ENCODE data around the gene NID1.

Gene NID1

DNA sequence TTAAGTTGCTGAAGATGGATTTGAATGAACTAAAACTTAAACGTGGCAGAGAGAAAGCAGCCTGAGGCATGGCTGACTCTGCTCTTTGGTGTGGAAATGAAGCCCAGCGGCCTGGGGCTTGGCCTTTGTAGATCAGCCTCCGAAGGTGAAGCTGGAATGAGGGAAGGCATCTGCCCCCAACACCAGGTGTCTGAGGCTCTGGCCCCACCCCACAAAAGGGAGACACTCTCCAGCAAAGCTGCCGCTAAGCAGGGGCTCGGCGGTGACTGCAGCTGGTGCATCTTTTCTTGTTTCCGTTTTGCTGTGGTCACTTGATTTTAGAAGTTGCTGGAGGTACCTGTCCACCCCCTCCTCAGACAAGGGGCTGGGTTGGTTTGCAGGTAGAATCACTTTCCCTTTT lies 38.2 kb upstream of the NID1 start:
- no peak for TF ChIP-seq EZH2 (IDR thresholded peaks at IDR 0.05; ENCODE audit: borderline replicate concordance, low read depth, low read length, severe bottlenecking)
- TF ChIP-seq, protein P1, sequence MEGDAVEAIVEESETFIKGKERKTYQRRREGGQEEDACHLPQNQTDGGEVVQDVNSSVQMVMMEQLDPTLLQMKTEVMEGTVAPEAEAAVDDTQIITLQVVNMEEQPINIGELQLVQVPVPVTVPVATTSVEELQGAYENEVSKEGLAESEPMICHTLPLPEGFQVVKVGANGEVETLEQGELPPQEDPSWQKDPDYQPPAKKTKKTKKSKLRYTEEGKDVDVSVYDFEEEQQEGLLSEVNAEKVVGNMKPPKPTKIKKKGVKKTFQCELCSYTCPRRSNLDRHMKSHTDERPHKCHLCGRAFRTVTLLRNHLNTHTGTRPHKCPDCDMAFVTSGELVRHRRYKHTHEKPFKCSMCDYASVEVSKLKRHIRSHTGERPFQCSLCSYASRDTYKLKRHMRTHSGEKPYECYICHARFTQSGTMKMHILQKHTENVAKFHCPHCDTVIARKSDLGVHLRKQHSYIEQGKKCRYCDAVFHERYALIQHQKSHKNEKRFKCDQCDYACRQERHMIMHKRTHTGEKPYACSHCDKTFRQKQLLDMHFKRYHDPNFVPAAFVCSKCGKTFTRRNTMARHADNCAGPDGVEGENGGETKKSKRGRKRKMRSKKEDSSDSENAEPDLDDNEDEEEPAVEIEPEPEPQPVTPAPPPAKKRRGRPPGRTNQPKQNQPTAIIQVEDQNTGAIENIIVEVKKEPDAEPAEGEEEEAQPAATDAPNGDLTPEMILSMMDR (IDR thresholded peaks at IDR 0.05; ENCODE audit: borderline replicate concordance, extremely low read depth, low read length, poor library complexity, severe bottlenecking), result no peak
- Histone ChIP-seq H3K27ac (ENCODE audit: low read length) (no peak overlapping the region), H3K36me3 (ENCODE audit: insufficient read depth, low read length) (no peaks in the 10 kb centered on the region), H3K27me3 (ENCODE audit: insufficient read depth, low read length, poor library complexity) (peaks cover 2% of the 10 kb centered on the region), H3K4me2 (ENCODE audit: insufficient read depth, low read length) (no peak overlapping the region), H4K20me1 (ENCODE audit: insufficient read depth, low read length) (no peaks in the 10 kb centered on the region), H3K4me3 (ENCODE audit: low read depth in 1 of 2, low read length in 2 of 2) (no peak overlapping the region), H2AFZ (ENCODE audit: low read depth, low read length) (no peak overlapping the region), H3K4me1 (ENCODE audit: insufficient read depth, low read length) (no peaks in the 10 kb centered on the region), H3K79me2 (ENCODE audit: insufficient read depth, low read length) (no peaks in the 10 kb centered on the region), H3K9ac (ENCODE audit: low read depth, low read length) (no peak overlapping the region), H3K9me3 (ENCODE audit: insufficient read depth, low read length, severe bottlenecking) (no peaks in the 10 kb centered on the region)
- ATAC-seq (ENCODE audit: insufficient read depth, low read depth) (no peak), DNase-seq (no peak)

DNA sequence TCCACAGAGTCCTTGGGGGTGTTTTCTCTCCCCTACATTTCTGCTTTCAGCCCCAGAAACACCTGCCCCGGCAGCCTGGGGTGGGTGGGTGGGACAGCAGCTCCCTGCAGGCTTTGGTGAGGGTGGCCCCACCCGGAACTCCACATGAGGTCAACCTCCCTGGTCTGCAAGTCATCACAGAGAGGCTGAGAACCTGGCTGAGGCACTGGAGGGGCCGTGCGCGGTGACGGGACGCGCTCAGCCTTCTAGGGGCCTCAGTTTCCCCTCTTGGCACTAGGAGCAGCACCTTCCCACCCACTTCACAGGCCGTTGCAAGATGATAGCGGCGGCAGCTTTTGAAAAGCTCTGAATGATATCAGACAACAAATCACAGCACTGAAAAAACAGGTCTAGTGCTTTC lies 37.7 kb upstream of the NID1 start:
- no peaks in the 10 kb centered on the region for H4K20me1 ChIP-seq (ENCODE audit: insufficient read depth, low read length)
- H2AFZ ChIP-seq (ENCODE audit: low read depth, low read length), result no peak overlapping the region
- H3K36me3 ChIP-seq (ENCODE audit: insufficient read depth, low read length), result no peaks in the 10 kb centered on the region
- no peaks in the 10 kb centered on the region for H3K79me2 ChIP-seq (ENCODE audit: insufficient read depth, low read length)
- ATAC-seq (ENCODE audit: insufficient read depth, low read depth), result no peak
- TF ChIP-seq, protein P1 (IDR thresholded peaks at IDR 0.05; ENCODE audit: borderline replicate concordance, extremely low read depth, low read length, poor library complexity, severe bottlenecking), result no peak
- no peak for TF ChIP-seq EZH2 (IDR thresholded peaks at IDR 0.05; ENCODE audit: borderline replicate concordance, low read depth, low read length, severe bottlenecking)
- H3K4me2 ChIP-seq (ENCODE audit: insufficient read depth, low read length), result no peak overlapping the region
- H3K9me3 ChIP-seq (ENCODE audit: insufficient read depth, low read length, severe bottlenecking), result no peaks in the 10 kb centered on the region
- H3K27me3 ChIP-seq (ENCODE audit: insufficient read depth, low read length, poor library complexity), result peaks cover 2% of the 10 kb centered on the region
- no peak overlapping the region for H3K27ac ChIP-seq (ENCODE audit: low read length)
- no peak overlapping the region for H3K9ac ChIP-seq (ENCODE audit: low read depth, low read length)
- no peak overlapping the region for H3K4me3 ChIP-seq (ENCODE audit: low read depth in 1 of 2, low read length in 2 of 2)
- H3K4me1 ChIP-seq (ENCODE audit: insufficient read depth, low read length), result no peaks in the 10 kb centered on the region
- no peak for DNase-seq

DNA sequence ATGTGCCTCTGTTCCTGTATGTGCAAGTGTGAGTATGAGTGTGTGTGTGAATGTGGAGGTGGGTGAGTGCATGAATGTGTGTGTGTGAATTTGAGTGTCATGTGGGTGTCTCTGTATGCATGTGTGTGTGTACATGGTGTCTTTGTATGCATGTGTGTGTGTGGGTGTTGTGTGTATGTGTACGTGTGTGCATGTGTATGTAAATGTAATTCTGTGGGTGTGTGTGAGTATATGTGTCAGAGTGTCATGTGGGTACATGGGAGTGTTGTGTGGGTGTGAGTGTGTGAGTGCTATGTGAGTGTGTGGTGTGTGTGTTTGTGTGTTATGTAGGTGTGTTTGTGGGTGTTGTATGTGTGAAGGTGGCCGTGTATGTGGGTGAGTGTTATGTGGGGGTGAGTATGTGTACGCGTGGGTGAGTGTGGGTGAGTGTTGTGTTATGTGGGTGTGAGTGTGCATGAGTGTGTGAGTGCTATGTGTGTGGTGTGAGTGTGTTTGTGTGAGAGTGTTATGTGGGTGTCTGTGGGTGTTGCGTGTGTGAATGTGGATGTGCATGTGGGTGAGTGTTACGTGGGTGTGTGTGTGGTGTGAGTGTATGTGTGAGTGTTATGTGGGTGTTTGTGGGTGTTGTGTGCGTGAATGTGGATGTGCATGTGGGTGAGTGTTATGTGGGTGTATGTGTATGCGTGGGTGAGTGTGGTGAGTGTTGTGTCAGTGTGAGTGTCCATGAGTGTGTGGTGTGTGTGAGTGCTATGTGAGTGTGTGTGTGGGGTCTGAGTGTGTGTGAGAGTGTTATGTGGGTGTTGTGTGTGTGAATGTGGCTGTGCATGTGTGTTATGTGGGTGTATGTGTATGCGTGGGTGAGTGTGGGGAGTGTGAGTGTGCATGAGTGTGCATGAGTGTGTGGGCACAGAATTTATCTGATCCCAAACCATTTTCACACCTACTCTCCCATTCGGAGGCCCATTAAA lies 36.6 kb upstream of the NID1 start:
- Histone ChIP-seq H3K4me2 (ENCODE audit: insufficient read depth, low read length) (no peak overlapping the region), H3K4me3 (ENCODE audit: low read depth in 1 of 2, low read length in 2 of 2) (no peak overlapping the region), H3K27me3 (ENCODE audit: insufficient read depth, low read length, poor library complexity) (peaks cover 2% of the 10 kb centered on the region), H3K4me1 (ENCODE audit: insufficient read depth, low read length) (no peaks in the 10 kb centered on the region), H3K9ac (ENCODE audit: low read depth, low read length) (no peak overlapping the region), H3K36me3 (ENCODE audit: insufficient read depth, low read length) (no peaks in the 10 kb centered on the region), H4K20me1 (ENCODE audit: insufficient read depth, low read length) (no peaks in the 10 kb centered on the region), H3K27ac (ENCODE audit: low read length) (no peak overlapping the region), H3K9me3 (ENCODE audit: insufficient read depth, low read length, severe bottlenecking) (peaks cover 5% of the 10 kb centered on the region), H2AFZ (ENCODE audit: low read depth, low read length) (no peak overlapping the region), H3K79me2 (ENCODE audit: insufficient read depth, low read length) (no peaks in the 10 kb centered on the region)
- no peak for DNase-seq
- TF ChIP-seq EZH2 (IDR thresholded peaks at IDR 0.05; ENCODE audit: borderline replicate concordance, low read depth, low read length, severe bottlenecking), result no peak
- TF ChIP-seq, protein P1 (IDR thresholded peaks at IDR 0.05; ENCODE audit: borderline replicate concordance, extremely low read depth, low read length, poor library complexity, severe bottlenecking), result no peak
- ATAC-seq (ENCODE audit: insufficient read depth, low read depth), result no peak
